ENCODE results near the gene ERC2. TPM values are rescaled to one million over a fixed set of nuclear protein-coding genes. Genes with fewer than 3 reads are reported as not detected.

ERC2 gene
- total and polyA plus RNA-seq, 7 experiments from 2014 or later: not detected

DNA sequence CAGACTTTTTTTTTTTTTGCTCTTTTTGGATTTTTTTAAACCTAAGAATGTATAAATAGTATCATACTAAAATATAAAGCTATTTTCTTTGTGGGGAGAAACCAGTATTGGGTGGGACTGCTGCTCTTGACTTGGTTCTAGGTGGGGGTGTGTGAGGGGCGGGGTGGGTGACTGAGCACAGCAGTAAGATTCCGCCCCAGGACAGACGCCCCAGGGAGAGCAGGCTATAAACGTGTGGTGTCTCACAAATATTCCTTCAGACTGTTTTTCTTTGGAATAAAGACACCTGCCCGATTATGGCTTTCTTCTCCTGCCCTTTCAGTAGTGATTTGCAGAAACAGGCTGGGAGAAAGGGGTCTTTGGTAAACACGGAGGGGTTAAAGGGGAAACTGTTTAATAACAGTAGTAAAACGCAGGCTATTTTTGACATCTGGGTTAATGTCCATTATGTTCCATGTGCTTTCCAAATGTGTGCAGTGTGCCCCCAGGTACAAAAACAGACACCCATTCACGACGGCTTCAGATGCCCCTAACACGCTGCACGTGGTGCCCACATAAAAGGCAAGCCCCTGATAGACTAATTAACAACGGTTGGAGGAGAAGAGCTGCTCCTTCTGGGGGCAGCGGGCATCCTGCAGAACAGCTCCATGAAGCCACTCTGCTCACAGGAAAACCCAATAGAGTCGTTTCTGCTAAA lies 952.6 kb downstream of the ERC2 start:
- no peak for DNase-seq
- Mint-ChIP-seq H3K4me3 (no peak overlapping the region), H3K27ac (no peak overlapping the region), H3K36me3 (no peaks in the 10 kb centered on the region), H3K4me1 (no peaks in the 10 kb centered on the region), H3K27me3 (no peaks in the 10 kb centered on the region), H3K9me3 (no peaks in the 10 kb centered on the region)
- no peak for ATAC-seq
- Histone ChIP-seq H3K27ac (ENCODE audit: low read depth, low read length) (no peak overlapping the region), H3K9me3 (ENCODE audit: control insufficient read depth in 2 of 3, low read length in 3 of 3) (no peaks in the 10 kb centered on the region), H3K27me3 (ENCODE audit: control insufficient read depth in 2 of 2, insufficient read depth in 2 of 2, low read length in 2 of 2) (no peaks in the 10 kb centered on the region), H3K4me3 (ENCODE audit: low read length) (no peak overlapping the region), H3K36me3 (ENCODE audit: control insufficient read depth in 2 of 3, insufficient read depth in 3 of 3, low read length in 3 of 3) (no peaks in the 10 kb centered on the region), H3K4me1 (ENCODE audit: control insufficient read depth in 2 of 2, insufficient read depth in 2 of 2, low read length in 2 of 2) (no peaks in the 10 kb centered on the region)
- POLR2A ChIA-PET: no interaction called here
- intact Hi-C loops (cut with micrococcal nuclease): no loop called here
- CTCF ChIA-PET: no interaction called here

DNA sequence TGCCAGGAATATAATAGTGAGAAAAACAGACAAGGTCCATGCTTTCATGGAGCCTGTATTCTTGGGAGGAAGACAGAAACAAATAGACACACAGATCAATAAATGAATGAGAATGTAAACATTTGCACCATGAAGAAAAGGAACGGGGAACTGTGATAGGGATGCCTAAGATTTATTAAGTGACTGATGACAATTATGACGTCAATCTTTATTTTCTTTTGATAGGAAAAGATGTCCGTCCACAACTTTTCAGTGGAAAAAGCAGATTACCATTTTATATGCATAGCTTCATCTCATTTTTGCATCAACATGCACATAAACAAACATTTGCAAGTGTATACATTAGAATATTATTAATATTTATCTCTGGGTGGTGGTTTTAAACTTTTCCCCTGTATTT lies 953.3 kb downstream of the ERC2 start:
- DNase-seq (no peak), ATAC-seq (no peak)
- H3K27ac Mint-ChIP-seq: no peak overlapping the region
- no peaks in the 10 kb centered on the region for H3K27me3 Mint-ChIP-seq
- no peaks in the 10 kb centered on the region for H3K27me3 ChIP-seq (ENCODE audit: control insufficient read depth in 2 of 2, insufficient read depth in 2 of 2, low read length in 2 of 2)
- H3K4me3 ChIP-seq (ENCODE audit: low read length): no peak overlapping the region
- no peaks in the 10 kb centered on the region for H3K9me3 ChIP-seq (ENCODE audit: control insufficient read depth in 2 of 3, low read length in 3 of 3)
- H3K36me3 Mint-ChIP-seq: no peaks in the 10 kb centered on the region
- H3K4me1 Mint-ChIP-seq: no peaks in the 10 kb centered on the region
- no peak overlapping the region for H3K27ac ChIP-seq (ENCODE audit: low read depth, low read length)
- POLR2A ChIA-PET: no interaction called here
- CTCF ChIA-PET: no interaction called here
- no peaks in the 10 kb centered on the region for H3K4me1 ChIP-seq (ENCODE audit: control insufficient read depth in 2 of 2, insufficient read depth in 2 of 2, low read length in 2 of 2)
- H3K36me3 ChIP-seq (ENCODE audit: control insufficient read depth in 2 of 3, insufficient read depth in 3 of 3, low read length in 3 of 3): no peaks in the 10 kb centered on the region
- H3K4me3 Mint-ChIP-seq: no peak overlapping the region
- no peaks in the 10 kb centered on the region for H3K9me3 Mint-ChIP-seq
- intact Hi-C loops (cut with micrococcal nuclease): no loop called here

DNA sequence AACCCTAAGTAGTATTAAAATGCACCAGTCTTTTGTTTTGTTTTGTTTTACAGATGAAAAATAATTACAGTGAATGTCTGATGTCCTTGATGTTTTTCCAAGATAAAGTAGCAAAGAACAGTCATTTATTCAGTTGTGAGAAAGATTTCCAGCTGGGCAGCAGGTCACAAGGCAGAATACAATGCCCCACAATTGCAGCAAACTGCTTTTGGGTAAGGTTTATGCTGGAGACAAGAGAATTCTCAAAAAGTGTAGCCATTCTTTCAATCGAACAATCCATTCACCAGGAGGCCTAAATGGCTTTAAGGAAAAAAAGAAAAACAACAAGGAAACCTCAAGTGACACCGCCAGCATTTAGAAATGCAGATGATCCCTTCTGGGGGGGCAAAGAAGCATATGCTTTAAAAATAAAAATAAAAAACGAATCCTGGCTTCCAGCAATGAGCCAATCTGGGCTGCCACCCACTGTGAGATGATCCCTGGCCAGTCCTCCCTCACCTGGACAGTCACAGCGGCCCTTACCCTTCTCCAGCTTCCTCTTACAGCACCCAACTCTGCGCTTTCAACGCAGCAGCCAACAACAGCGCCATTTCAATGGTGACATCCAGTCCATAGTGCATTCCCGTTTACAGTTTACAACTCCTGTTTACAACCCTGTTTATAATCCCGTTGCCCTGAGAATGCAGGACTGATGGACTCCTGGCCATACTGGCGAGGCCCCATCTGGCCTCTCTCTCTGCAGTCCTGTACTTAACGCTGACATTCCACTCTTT lies 955.5 kb downstream of the ERC2 start:
- no peaks in the 10 kb centered on the region for H3K27me3 Mint-ChIP-seq
- H3K4me1 Mint-ChIP-seq: no peaks in the 10 kb centered on the region
- intact Hi-C loops (cut with micrococcal nuclease): no loop called here
- ChIA-PET CTCF (no interaction called here), POLR2A (no interaction called here)
- no peaks in the 10 kb centered on the region for H3K4me1 ChIP-seq (ENCODE audit: control insufficient read depth in 2 of 2, insufficient read depth in 2 of 2, low read length in 2 of 2)
- H3K27ac Mint-ChIP-seq: no peak overlapping the region
- H3K36me3 Mint-ChIP-seq: no peaks in the 10 kb centered on the region
- no peaks in the 10 kb centered on the region for H3K9me3 ChIP-seq (ENCODE audit: control insufficient read depth in 2 of 3, low read length in 3 of 3)
- no peak overlapping the region for H3K27ac ChIP-seq (ENCODE audit: low read depth, low read length)
- H3K4me3 ChIP-seq (ENCODE audit: low read length): no peak overlapping the region
- H3K27me3 ChIP-seq (ENCODE audit: control insufficient read depth in 2 of 2, insufficient read depth in 2 of 2, low read length in 2 of 2): no peaks in the 10 kb centered on the region
- peaks cover 0 to under 1% (median 0%) of the 10 kb centered on the region in 11 donors for H3K9me3 Mint-ChIP-seq
- DNase-seq (no peak), ATAC-seq (no peak)
- H3K4me3 Mint-ChIP-seq: no peak overlapping the region
- H3K36me3 ChIP-seq (ENCODE audit: control insufficient read depth in 2 of 3, insufficient read depth in 3 of 3, low read length in 3 of 3): no peaks in the 10 kb centered on the region

DNA sequence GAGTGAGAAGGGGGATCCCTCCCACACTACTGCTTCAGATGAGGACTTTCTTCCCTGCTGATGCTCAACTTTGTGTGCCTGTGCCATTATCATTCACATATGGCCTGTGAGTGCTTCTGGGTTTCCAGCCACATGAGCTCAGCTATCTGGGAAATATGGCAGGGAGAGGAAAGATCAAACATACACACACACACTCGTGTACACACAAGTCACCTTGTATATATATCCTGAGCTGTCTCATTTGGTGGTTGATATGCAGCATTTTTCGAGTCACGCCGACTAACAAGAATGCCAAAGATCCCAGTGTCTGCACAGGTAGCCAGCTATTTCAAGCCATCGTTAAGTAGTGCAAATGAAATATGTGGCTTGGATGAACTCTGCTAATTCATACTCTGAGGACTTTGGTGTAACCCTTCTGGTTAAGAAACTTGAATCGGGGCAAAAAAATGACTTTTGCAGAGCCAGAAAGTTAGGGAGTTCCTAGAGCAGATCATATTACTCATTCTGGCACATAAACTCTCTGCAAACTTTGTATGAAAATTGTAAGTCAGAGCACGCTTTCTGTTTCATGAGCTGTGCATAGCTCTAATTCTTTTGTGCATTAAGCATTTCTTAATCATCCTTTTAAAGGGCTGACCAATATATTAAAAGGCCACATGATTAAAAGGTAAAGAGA lies 956.2 kb downstream of the ERC2 start:
- H3K36me3 ChIP-seq (ENCODE audit: control insufficient read depth in 2 of 3, insufficient read depth in 3 of 3, low read length in 3 of 3): no peaks in the 10 kb centered on the region
- H3K9me3 ChIP-seq (ENCODE audit: control insufficient read depth in 2 of 3, low read length in 3 of 3): no peaks in the 10 kb centered on the region
- Mint-ChIP-seq H3K9me3 (peaks cover 0 to 2% (median 0%) of the 10 kb centered on the region in 11 donors), H3K27me3 (peaks cover 0 to 3% (median 0%) of the 10 kb centered on the region in 5 donors), H3K27ac (no peak overlapping the region), H3K36me3 (no peaks in the 10 kb centered on the region), H3K4me3 (no peak overlapping the region), H3K4me1 (no peaks in the 10 kb centered on the region)
- DNase-seq (no peak), ATAC-seq (no peak)
- ChIA-PET CTCF (interaction anchor here (0.6 kb wide), 1 partner anchor 225 kb away, joined by 3 read pairs; no protein-coding TSS in a partner anchor), POLR2A (no interaction called here)
- no peaks in the 10 kb centered on the region for H3K27me3 ChIP-seq (ENCODE audit: control insufficient read depth in 2 of 2, insufficient read depth in 2 of 2, low read length in 2 of 2)
- no peaks in the 10 kb centered on the region for H3K4me1 ChIP-seq (ENCODE audit: control insufficient read depth in 2 of 2, insufficient read depth in 2 of 2, low read length in 2 of 2)
- intact Hi-C loops (cut with micrococcal nuclease): no loop called here
- no peak overlapping the region for H3K27ac ChIP-seq (ENCODE audit: low read depth, low read length)
- H3K4me3 ChIP-seq (ENCODE audit: low read length): no peak overlapping the region

DNA sequence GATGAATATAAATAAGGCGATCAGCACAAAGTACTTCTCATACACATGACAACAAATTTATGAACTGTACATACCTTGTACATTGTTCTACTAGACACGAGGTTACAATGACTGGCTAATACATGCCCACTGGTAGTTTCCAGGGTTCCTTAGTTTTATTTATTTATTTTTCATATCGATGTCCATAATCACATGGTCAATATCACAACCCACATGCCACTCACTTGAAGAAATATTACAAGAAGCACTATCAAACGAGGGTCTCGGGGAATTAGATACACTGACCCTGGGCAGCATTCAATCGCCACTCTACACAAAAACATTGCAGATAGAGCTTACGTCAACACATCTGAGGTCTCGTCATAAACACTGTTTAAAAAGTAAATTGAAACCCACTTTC lies 959.9 kb downstream of the ERC2 start:
- no peak overlapping the region for H3K4me3 Mint-ChIP-seq
- no peak overlapping the region for H3K27ac ChIP-seq (ENCODE audit: low read depth, low read length)
- CTCF ChIA-PET: no interaction called here
- POLR2A ChIA-PET: no interaction called here
- no peak overlapping the region for H3K4me3 ChIP-seq (ENCODE audit: low read length)
- H3K4me1 Mint-ChIP-seq: no peaks in the 10 kb centered on the region
- no peak overlapping the region for H3K27ac Mint-ChIP-seq
- no peaks in the 10 kb centered on the region for H3K27me3 ChIP-seq (ENCODE audit: control insufficient read depth in 2 of 2, insufficient read depth in 2 of 2, low read length in 2 of 2)
- H3K36me3 ChIP-seq (ENCODE audit: control insufficient read depth in 2 of 3, insufficient read depth in 3 of 3, low read length in 3 of 3): no peaks in the 10 kb centered on the region
- H3K9me3 ChIP-seq (ENCODE audit: control insufficient read depth in 2 of 3, low read length in 3 of 3): no peaks in the 10 kb centered on the region
- DNase-seq (no peak), ATAC-seq (no peak)
- peaks cover 0 to 3% (median 0%) of the 10 kb centered on the region in 5 donors for H3K27me3 Mint-ChIP-seq
- no peaks in the 10 kb centered on the region for H3K4me1 ChIP-seq (ENCODE audit: control insufficient read depth in 2 of 2, insufficient read depth in 2 of 2, low read length in 2 of 2)
- intact Hi-C loops (cut with micrococcal nuclease): no loop called here
- no peaks in the 10 kb centered on the region for H3K36me3 Mint-ChIP-seq
- peaks cover 0 to 9% (median 0%) of the 10 kb centered on the region in 11 donors for H3K9me3 Mint-ChIP-seq

DNA sequence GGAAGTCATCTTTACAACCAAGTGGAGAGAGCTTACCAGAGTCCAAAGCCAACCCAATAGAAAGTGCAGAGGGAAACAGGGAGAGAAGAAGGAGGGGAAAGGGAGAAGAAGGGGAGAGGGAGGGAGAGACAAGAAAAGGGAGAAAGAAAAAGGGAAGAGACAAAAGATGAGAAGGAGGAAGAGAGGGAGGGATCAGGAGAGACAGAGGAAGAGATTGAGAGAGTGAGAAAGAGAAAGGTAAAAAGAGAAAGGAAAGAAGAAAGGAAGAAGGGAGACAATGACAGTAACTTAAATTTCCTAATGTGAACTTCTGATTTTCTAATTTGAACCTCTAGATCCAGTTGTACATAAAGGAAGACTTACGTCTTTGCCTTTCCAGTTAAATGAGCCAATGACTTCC lies 960.5 kb downstream of the ERC2 start:
- Mint-ChIP-seq H3K4me3 (no peak overlapping the region), H3K27me3 (peaks cover 0 to 4% (median 0%) of the 10 kb centered on the region in 5 donors), H3K36me3 (no peaks in the 10 kb centered on the region), H3K27ac (no peak overlapping the region), H3K9me3 (peaks cover 0 to 9% (median 0%) of the 10 kb centered on the region in 11 donors), H3K4me1 (no peaks in the 10 kb centered on the region)
- H3K4me1 ChIP-seq (ENCODE audit: control insufficient read depth in 2 of 2, insufficient read depth in 2 of 2, low read length in 2 of 2): no peaks in the 10 kb centered on the region
- no peak overlapping the region for H3K27ac ChIP-seq (ENCODE audit: low read depth, low read length)
- ATAC-seq: no peak
- ChIA-PET POLR2A (no interaction called here), CTCF (no interaction called here)
- intact Hi-C loops (cut with micrococcal nuclease): no loop called here
- H3K9me3 ChIP-seq (ENCODE audit: control insufficient read depth in 2 of 3, low read length in 3 of 3): no peaks in the 10 kb centered on the region
- DNase-seq: no peak
- no peaks in the 10 kb centered on the region for H3K36me3 ChIP-seq (ENCODE audit: control insufficient read depth in 2 of 3, insufficient read depth in 3 of 3, low read length in 3 of 3)
- no peaks in the 10 kb centered on the region for H3K27me3 ChIP-seq (ENCODE audit: control insufficient read depth in 2 of 2, insufficient read depth in 2 of 2, low read length in 2 of 2)
- no peak overlapping the region for H3K4me3 ChIP-seq (ENCODE audit: low read length)
